GM12878 (cell line): ENCODE results near the gene GNB5.

ENCODE experiments used
- BRCA1 ChIP-seq: IDR thresholded peaks from 2 replicates; pipeline ENCODE4 v1.6.1; 2011; ENCODE audit warnings: low read depth, low read length, improper control_type of control experiment
- CBX3 ChIP-seq: fragments of 200-600 bp; sonication (generic); IDR thresholded peaks from 2 replicates; pipeline ENCODE4 v1.6.1; 2016; ENCODE audit warnings: low read depth, borderline replicate concordance
- ESRRA ChIP-seq: IDR thresholded peaks from 2 replicates; pipeline ENCODE4 v1.6.1; 2012; ENCODE audit warnings: mild to moderate bottlenecking, low read length, improper control_type of control experiment
- TF ChIP-seq, protein P1 (sequence below): fragments of 450-650 bp; IDR thresholded peaks from 2 replicates; pipeline ENCODE4 v1.6.1; 2017; ENCODE audit warnings: borderline replicate concordance

DNA sequence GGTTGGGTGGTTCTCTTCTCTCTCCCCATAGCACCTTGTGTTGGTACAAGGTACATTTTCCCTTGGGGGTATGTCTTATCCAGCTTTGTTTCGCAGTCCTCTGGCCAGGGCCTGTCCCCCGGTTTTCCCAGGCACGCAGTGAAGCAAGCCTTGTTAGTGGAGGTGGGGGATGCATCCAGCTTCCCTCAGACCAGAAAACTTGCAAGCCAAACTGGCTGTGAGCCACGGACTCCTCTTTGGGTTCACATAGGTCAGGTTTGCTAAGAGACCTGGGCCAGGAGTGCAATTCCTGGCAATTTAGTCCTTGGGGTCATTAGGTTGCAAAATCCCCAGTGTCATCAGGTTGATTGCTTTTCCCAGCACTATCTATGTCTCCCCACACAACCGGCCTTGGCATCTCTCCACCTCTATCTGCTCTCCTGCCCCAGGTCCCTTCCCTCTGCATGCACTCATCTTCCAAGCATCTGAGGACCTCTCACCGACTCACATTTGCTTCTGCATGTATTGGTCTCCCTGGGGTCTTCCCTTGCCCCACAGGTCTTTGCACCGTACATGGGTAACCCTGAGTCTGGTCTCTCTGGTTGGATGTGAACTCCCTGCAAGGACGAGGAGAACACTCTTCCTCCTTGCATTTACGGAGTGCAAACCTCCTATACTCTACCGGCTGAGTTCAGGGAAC is 112.9 kb downstream of the GNB5 start:
- TF ChIP-seq, protein P1, sequence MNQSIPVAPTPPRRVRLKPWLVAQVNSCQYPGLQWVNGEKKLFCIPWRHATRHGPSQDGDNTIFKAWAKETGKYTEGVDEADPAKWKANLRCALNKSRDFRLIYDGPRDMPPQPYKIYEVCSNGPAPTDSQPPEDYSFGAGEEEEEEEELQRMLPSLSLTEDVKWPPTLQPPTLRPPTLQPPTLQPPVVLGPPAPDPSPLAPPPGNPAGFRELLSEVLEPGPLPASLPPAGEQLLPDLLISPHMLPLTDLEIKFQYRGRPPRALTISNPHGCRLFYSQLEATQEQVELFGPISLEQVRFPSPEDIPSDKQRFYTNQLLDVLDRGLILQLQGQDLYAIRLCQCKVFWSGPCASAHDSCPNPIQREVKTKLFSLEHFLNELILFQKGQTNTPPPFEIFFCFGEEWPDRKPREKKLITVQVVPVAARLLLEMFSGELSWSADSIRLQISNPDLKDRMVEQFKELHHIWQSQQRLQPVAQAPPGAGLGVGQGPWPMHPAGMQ, result no peak
- no peak for TF ChIP-seq BRCA1
- no peak for TF ChIP-seq CBX3
- no peak for TF ChIP-seq ESRRA
